Measurements from ENCODE around the gene FBLN5. TPM values are rescaled to one million over a fixed set of nuclear protein-coding genes. Genes with fewer than 3 reads are reported as not detected.
A peak's percentile ranks its signal among the peaks of the same experiment; 100 is the strongest.

Gene FBLN5
- total RNA-seq, 1 donor from 2014 or later = 6.9 TPM

DNA sequence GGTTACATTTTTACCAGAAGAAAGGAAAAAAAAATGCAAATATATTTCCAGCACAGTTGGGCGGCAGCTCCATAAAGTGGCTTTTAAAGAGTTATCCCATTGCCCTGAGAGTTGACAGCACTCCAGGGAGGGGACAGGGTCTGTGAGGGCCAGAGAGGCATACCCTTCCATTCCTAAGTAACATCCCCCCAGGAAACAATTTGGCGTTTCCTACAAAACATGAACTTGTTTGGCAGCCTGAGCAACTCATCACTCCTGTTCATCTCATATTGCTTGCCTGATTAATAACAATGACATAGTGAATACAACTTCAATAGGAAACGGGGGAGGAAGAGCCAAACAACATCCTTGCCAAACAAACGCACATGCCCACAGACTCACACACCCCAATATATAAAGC is 103.5 kb downstream of the FBLN5 start:
- Mint-ChIP-seq H3K9me3 (ENCODE audit: low read depth) (no peaks in the 10 kb centered on the region), H3K27me3 (peaks cover 7% of the 10 kb centered on the region), H3K27ac (no peak overlapping the region), H3K36me3 (ENCODE audit: insufficient read depth) (no peaks in the 10 kb centered on the region), H3K4me3 (ENCODE audit: low read depth) (no peak overlapping the region), H3K4me1 (ENCODE audit: low read depth) (no peaks in the 10 kb centered on the region)
- DNase-seq (ENCODE audit: low spot score, unreplicated experiment) = no peak
- TF ChIP-seq, protein P1, sequence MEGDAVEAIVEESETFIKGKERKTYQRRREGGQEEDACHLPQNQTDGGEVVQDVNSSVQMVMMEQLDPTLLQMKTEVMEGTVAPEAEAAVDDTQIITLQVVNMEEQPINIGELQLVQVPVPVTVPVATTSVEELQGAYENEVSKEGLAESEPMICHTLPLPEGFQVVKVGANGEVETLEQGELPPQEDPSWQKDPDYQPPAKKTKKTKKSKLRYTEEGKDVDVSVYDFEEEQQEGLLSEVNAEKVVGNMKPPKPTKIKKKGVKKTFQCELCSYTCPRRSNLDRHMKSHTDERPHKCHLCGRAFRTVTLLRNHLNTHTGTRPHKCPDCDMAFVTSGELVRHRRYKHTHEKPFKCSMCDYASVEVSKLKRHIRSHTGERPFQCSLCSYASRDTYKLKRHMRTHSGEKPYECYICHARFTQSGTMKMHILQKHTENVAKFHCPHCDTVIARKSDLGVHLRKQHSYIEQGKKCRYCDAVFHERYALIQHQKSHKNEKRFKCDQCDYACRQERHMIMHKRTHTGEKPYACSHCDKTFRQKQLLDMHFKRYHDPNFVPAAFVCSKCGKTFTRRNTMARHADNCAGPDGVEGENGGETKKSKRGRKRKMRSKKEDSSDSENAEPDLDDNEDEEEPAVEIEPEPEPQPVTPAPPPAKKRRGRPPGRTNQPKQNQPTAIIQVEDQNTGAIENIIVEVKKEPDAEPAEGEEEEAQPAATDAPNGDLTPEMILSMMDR (IDR thresholded peaks at IDR 0.05; ENCODE audit: unreplicated experiment) = no peak

DNA sequence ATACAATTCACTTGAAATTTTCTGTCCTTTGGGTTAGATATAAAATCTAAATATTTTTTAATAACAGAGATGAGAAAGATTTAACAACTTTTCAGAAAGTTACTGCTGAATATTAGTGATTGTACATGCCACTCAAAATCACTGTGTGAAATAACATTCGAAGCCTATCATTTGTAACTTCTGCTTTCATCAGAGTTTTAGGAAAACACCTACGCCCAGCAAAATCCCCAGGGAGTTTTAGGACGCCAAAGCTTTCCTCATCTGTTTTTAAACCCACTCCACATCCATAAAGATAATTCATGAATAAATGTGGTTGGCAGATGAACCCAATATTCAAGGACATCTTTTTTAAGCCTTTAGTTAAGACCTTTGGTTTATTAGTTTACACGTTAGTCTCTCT is 104.1 kb downstream of the FBLN5 start:
- Mint-ChIP-seq H3K36me3 (ENCODE audit: insufficient read depth) (no peaks in the 10 kb centered on the region), H3K4me3 (ENCODE audit: low read depth) (no peak overlapping the region), H3K27me3 (peaks cover 7% of the 10 kb centered on the region), H3K4me1 (ENCODE audit: low read depth) (no peaks in the 10 kb centered on the region), H3K27ac (no peak overlapping the region), H3K9me3 (ENCODE audit: low read depth) (no peaks in the 10 kb centered on the region)
- DNase-seq (ENCODE audit: low spot score, unreplicated experiment) = no peak
- TF ChIP-seq, protein P1 (IDR thresholded peaks at IDR 0.05; ENCODE audit: unreplicated experiment) = no peak

DNA sequence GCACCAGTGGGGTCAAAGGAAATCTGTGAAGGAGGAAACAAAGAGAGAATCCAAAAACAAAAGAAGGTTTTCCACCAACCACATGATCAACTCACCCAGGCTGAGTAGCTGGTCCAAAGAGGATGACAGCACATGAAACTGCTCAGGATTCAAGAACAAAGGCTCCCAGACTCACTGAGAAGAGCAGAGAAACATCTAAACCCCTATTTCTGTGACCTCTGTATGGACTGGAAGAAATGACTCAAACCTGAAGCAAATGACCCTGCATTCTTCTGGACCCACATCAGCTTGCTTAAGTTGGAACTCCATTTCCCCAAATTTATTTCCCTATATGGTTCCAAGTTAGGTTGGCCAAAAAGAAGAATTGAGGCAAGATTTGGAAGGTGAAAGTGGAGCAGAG is 106.4 kb downstream of the FBLN5 start:
- Mint-ChIP-seq H3K27me3 (peaks cover 7% of the 10 kb centered on the region), H3K4me1 (ENCODE audit: low read depth) (peaks cover 3% of the 10 kb centered on the region), H3K27ac (no peak overlapping the region), H3K4me3 (ENCODE audit: low read depth) (no peak overlapping the region), H3K9me3 (ENCODE audit: low read depth) (no peaks in the 10 kb centered on the region), H3K36me3 (ENCODE audit: insufficient read depth) (no peaks in the 10 kb centered on the region)
- DNase-seq (ENCODE audit: low spot score, unreplicated experiment) = no peak
- TF ChIP-seq, protein P1 (IDR thresholded peaks at IDR 0.05; ENCODE audit: unreplicated experiment) = no peak

DNA sequence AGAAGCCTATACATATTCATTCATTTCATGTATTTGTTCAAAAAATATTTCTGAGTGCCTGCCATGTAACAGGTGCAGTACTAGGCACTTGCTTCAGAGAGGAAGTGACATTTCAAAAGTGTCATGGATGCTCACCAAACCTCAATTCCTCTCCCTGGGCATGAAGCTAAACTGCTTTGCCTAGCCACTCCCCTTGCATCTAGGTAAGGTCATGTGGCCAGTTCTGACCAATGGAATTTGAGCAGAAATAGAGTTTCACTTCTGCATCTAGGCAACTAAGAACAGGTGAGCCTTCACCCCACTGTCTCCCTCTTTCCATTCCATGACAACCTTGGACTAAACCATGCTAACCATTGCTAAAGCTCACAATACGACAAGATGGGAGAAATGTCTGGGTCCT is 107.7 kb downstream of the FBLN5 start:
- H3K27ac Mint-ChIP-seq = no peak overlapping the region
- no peaks in the 10 kb centered on the region for H3K9me3 Mint-ChIP-seq (ENCODE audit: low read depth)
- H3K4me3 Mint-ChIP-seq (ENCODE audit: low read depth) = no peak overlapping the region
- DNase-seq (ENCODE audit: low spot score, unreplicated experiment) = no peak
- peaks cover 4% of the 10 kb centered on the region for H3K27me3 Mint-ChIP-seq
- peaks cover 5% of the 10 kb centered on the region for H3K4me1 Mint-ChIP-seq (ENCODE audit: low read depth)
- TF ChIP-seq, protein P1 (IDR thresholded peaks at IDR 0.05; ENCODE audit: unreplicated experiment) = no peak
- H3K36me3 Mint-ChIP-seq (ENCODE audit: insufficient read depth) = no peaks in the 10 kb centered on the region

DNA sequence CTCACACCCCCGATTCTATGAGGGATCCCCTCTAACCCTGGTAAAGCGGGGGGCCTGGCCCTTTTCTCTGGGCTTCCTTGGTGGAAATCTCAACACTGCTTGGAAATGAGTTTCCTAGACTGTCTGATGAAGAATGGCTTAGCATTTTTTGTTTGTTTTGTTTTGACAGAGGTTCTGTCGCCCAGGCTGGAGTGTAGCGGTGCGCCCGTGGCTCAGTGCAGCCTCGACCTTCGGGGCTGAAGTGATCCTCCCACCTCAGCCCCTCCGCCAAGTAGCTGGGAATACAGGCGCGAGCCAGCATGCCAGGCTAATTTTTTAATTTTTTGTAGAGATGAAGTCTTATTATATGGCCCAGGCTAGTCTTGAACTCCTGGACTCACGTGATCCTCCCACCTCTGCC is 110.4 kb downstream of the FBLN5 start:
- Mint-ChIP-seq H3K4me1 (ENCODE audit: low read depth) (peaks cover 10% of the 10 kb centered on the region), H3K27me3 (peaks cover 9% of the 10 kb centered on the region), H3K4me3 (ENCODE audit: low read depth) (peak overlapping the region; percentile 84), H3K36me3 (ENCODE audit: insufficient read depth) (no peaks in the 10 kb centered on the region), H3K9me3 (ENCODE audit: low read depth) (no peaks in the 10 kb centered on the region), H3K27ac (peak overlapping the region; percentile 87)
- DNase-seq (ENCODE audit: low spot score, unreplicated experiment) = no peak
- TF ChIP-seq, protein P1 (IDR thresholded peaks at IDR 0.05; ENCODE audit: unreplicated experiment) = no peak

Measured in progenitor cell of endocrine pancreas (in vitro differentiated cells).